ENCODE results near the gene PRRC2B.
"Not testable (repeated sequence)": the region's sequence is repeated elsewhere in the genome, so short reads cannot be mapped to it uniquely, and the experiment has no call there.

The PRRC2B gene

GRCh38 chr9:131491001-131491710 is 97.3 kb downstream of the PRRC2B start:
- no peak for DNase-seq

- DNase-seq = no peak
Measured at GRCh38 chr9:131492070-131492469, 98.2 kb downstream of the PRRC2B start.

GRCh38 chr9:131494296-131494870 is 100.5 kb downstream of the PRRC2B start:
- no peak for DNase-seq

GRCh38 chr9:131495785-131496184 is 101.9 kb downstream of the PRRC2B start:
- DNase-seq = no peak

- no peak for DNase-seq
Measured at GRCh38 chr9:131496844-131497405, 103.0 kb downstream of the PRRC2B start.

GRCh38 chr9:131499254-131499767 is 105.4 kb downstream of the PRRC2B start:
- DNase-seq = no peak

- no peak for DNase-seq
Measured at GRCh38 chr9:131500377-131500776, 106.5 kb downstream of the PRRC2B start.

- peak; percentile 4 to 25 for DNase-seq
Measured at GRCh38 chr9:131500939-131501541, 107.2 kb downstream of the PRRC2B start.

- DNase-seq = peak; percentile 60 to 77
Measured at GRCh38 chr9:131502781-131503625, 109.1 kb downstream of the PRRC2B start, which contains the start of gene POMT1. TSS of gene POMT1 (plus strand) at chr9:131502918. CDS start at chr9:131504219, 1,301 bp downstream.

- peak; percentile 46 to 47 for DNase-seq
Measured at GRCh38 chr9:131503626-131504465, 110.0 kb downstream of the PRRC2B start.

GRCh38 chr9:131505012-131505411 is 111.1 kb downstream of the PRRC2B start:
- no peak for DNase-seq

- no peak for DNase-seq
Measured at GRCh38 chr9:131511416-131511815, 117.5 kb downstream of the PRRC2B start.

GRCh38 chr9:131511880-131512279 is 118.0 kb downstream of the PRRC2B start:
- DNase-seq = no peak

- DNase-seq = no peak
Measured at GRCh38 chr9:131513177-131513576, 119.3 kb downstream of the PRRC2B start.

GRCh38 chr9:131515559-131516031 is 121.7 kb downstream of the PRRC2B start:
- not testable (repeated sequence) for DNase-seq

GRCh38 chr9:131516100-131516499 is 122.2 kb downstream of the PRRC2B start:
- no peak for DNase-seq

GRCh38 chr9:131516930-131517329 is 123.0 kb downstream of the PRRC2B start:
- no peak for DNase-seq

- no peak for DNase-seq
Measured at GRCh38 chr9:131517761-131518190, 123.9 kb downstream of the PRRC2B start.

GRCh38 chr9:131518553-131518952 is 124.7 kb downstream of the PRRC2B start:
- no peak for DNase-seq

- DNase-seq = no peak
Measured at GRCh38 chr9:131520503-131520902, 126.6 kb downstream of the PRRC2B start.

- no peak for DNase-seq
Measured at GRCh38 chr9:131521203-131521602, 127.3 kb downstream of the PRRC2B start.

Data from Kasumi-1 (cell line).